ENCODE measurements around the gene ZNF30.
A peak's percentile ranks its signal among the peaks of the same experiment; 100 is the strongest.
"Not testable (repeated sequence)": the region's sequence is repeated elsewhere in the genome, so short reads cannot be mapped to it uniquely, and the experiment has no call there.

The ZNF30 gene

DNA sequence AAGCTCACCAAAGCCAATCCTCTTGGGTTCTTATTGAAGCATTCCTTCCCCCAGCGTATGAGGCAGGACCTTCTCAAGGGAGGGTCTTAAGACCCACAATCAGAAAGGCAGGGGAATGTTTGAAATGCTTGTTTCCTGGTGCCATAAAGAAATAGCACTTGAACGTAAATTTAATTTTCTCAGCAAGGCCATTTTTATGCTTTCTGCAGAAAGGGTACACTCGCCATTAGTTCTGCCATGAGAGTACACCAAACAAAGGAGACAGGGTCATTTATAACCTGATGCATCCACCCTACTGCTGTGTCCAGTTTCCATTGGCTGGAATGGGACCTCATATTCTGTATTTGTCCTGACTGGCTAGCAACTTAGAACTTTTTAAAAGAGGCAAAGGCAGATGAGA is 9.6 kb upstream of the ZNF30 start:
- no CpG with 5 or more reads among the region's 3 CpGs for WGBS, 2 donors (ENCODE audit: extremely low coverage in 2 of 2, insufficient read length in 2 of 2, insufficient replicate concordance in 1 of 2)
- not testable (repeated sequence) for H4K91ac ChIP-seq (ENCODE audit: low read depth, low read length, poor library complexity); H2BK5ac ChIP-seq (ENCODE audit: low read length); H3K4me3 ChIP-seq (ENCODE audit: low read length in 2 of 2); H3K4me2 ChIP-seq (ENCODE audit: insufficient read depth, low read length, poor library complexity, severe bottlenecking); H2BK12ac ChIP-seq (ENCODE audit: low read length); H2AK5ac ChIP-seq (ENCODE audit: low read depth, low read length); H3K4ac ChIP-seq (ENCODE audit: low read length); H3K27ac ChIP-seq (replicated peaks; ENCODE audit: low read length); H3K18ac ChIP-seq (ENCODE audit: low read length); H3K79me1 ChIP-seq (ENCODE audit: low read depth, low read length); H4K8ac ChIP-seq (ENCODE audit: low read depth, low read length); H3K27me3 ChIP-seq (ENCODE audit: control insufficient read depth in 3 of 3, insufficient read depth in 3 of 3, low read depth in 1 of 3, low read length in 3 of 3); H2BK15ac ChIP-seq (ENCODE audit: low read length); H3K4me1 ChIP-seq (ENCODE audit: control insufficient read depth in 2 of 2, insufficient read depth in 1 of 2, low read depth in 1 of 2, low read length in 2 of 2); H3K9ac ChIP-seq (ENCODE audit: low read depth, low read length, poor library complexity); H2AFZ ChIP-seq (ENCODE audit: low read length); H3K36me3 ChIP-seq (replicated peaks in 1 of 2; ENCODE audit: control insufficient read depth in 2 of 2, insufficient read depth in 2 of 2, low read length in 2 of 2); H3K14ac ChIP-seq (ENCODE audit: low read length); H2BK120ac ChIP-seq (ENCODE audit: low read depth, low read length); DNase-seq (ENCODE audit: low spot score); H3K23ac ChIP-seq (ENCODE audit: low read depth, low read length, poor library complexity)
- peaks cover 4 to 17% of the 10 kb centered on the region in 2 donors for H3K9me3 ChIP-seq (replicated peaks in 1 of 2; ENCODE audit: control insufficient read depth in 2 of 2, insufficient read depth in 1 of 2, low read depth in 1 of 2, low read length in 2 of 2)

DNA sequence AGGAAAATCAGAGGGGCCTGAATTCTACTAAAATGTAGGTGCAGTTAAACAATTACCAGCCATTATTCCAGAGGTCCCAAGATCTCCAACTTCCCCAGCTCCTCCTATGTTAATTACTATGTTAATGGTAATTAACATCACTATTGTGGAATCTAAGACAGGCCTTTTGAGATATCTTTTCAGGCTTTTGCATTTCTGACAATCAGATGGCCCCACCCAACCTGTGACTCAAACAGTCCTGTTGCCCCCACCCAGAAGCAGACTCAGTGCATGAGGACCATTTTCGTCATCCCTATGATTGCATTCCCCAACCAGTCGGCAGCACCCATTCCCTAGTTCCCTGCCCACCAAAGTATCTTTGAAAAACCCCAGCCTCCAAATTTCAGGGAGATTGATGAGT is 8.5 kb upstream of the ZNF30 start:
- H3K4ac ChIP-seq (ENCODE audit: low read length): no peak overlapping the region
- peaks cover 4 to 17% of the 10 kb centered on the region in 2 donors for H3K9me3 ChIP-seq (replicated peaks in 1 of 2; ENCODE audit: control insufficient read depth in 2 of 2, insufficient read depth in 1 of 2, low read depth in 1 of 2, low read length in 2 of 2)
- no peak overlapping the region for H3K27ac ChIP-seq (replicated peaks; ENCODE audit: low read length)
- H3K79me1 ChIP-seq (ENCODE audit: low read depth, low read length): no peaks in the 10 kb centered on the region
- no peak overlapping the region for H2BK12ac ChIP-seq (ENCODE audit: low read length)
- H2BK5ac ChIP-seq (ENCODE audit: low read length): no peak overlapping the region
- no peaks in the 10 kb centered on the region for H3K36me3 ChIP-seq (replicated peaks in 1 of 2; ENCODE audit: control insufficient read depth in 2 of 2, insufficient read depth in 2 of 2, low read length in 2 of 2)
- H4K8ac ChIP-seq (ENCODE audit: low read depth, low read length): no peak overlapping the region
- no peak overlapping the region for H2BK15ac ChIP-seq (ENCODE audit: low read length)
- no peak overlapping the region for H3K9ac ChIP-seq (ENCODE audit: low read depth, low read length, poor library complexity)
- no peak overlapping the region for H2BK120ac ChIP-seq (ENCODE audit: low read depth, low read length)
- no peaks in the 10 kb centered on the region for H3K27me3 ChIP-seq (ENCODE audit: control insufficient read depth in 3 of 3, insufficient read depth in 3 of 3, low read depth in 1 of 3, low read length in 3 of 3)
- no peak overlapping the region for H3K23ac ChIP-seq (ENCODE audit: low read depth, low read length, poor library complexity)
- H2AK5ac ChIP-seq (ENCODE audit: low read depth, low read length): no peak overlapping the region
- H3K18ac ChIP-seq (ENCODE audit: low read length): no peak overlapping the region
- WGBS, 2 donors (ENCODE audit: extremely low coverage in 2 of 2, insufficient read length in 2 of 2, insufficient replicate concordance in 1 of 2): no CpG with 5 or more reads among the region's 2 CpGs
- H4K91ac ChIP-seq (ENCODE audit: low read depth, low read length, poor library complexity): no peak overlapping the region
- DNase-seq (ENCODE audit: low spot score): no peak
- no peak overlapping the region for H3K14ac ChIP-seq (ENCODE audit: low read length)
- H3K4me1 ChIP-seq (ENCODE audit: control insufficient read depth in 2 of 2, insufficient read depth in 1 of 2, low read depth in 1 of 2, low read length in 2 of 2): no peaks in the 10 kb centered on the region
- no peak overlapping the region for H2AFZ ChIP-seq (ENCODE audit: low read length)
- H3K4me2 ChIP-seq (ENCODE audit: insufficient read depth, low read length, poor library complexity, severe bottlenecking): no peak overlapping the region
- H3K4me3 ChIP-seq (ENCODE audit: low read length in 2 of 2): no peak overlapping the region

DNA sequence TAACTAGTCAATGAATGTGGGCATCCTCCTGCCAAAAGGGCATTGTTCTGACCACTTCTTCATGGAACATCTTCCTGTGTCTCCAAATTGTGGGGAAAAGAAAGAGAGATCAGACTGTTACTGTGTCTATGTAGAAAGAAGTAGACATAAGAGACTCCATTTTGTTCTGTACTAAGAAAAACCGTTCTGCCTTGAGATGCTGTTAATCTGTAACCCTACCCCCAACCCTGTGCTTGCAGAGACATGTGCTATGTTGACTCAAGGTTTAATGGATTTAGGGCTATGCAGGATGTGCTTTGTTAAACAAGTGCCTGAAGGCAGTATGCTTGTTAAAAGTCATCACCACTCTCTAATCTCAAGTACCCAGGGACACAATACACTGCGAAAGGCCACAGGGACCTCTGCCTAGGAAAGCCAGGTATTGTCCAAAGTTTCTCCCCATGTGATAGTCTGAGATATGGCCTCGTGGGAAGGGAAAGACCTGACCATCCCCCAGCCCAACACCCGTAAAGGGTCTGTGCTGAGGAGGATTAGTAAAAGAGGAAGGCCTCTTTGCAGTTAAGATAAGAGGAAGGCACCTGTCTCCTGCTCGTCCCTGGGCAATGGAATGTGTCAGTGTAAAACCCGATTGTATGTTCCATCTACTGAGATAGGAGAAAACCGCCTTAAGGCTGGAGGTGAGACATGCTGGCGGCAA is 6.5 kb upstream of the ZNF30 start:
- not testable (repeated sequence) for H3K23ac ChIP-seq (ENCODE audit: low read depth, low read length, poor library complexity); H3K18ac ChIP-seq (ENCODE audit: low read length); H2BK15ac ChIP-seq (ENCODE audit: low read length); H3K27ac ChIP-seq (replicated peaks; ENCODE audit: low read length); H3K4me2 ChIP-seq (ENCODE audit: insufficient read depth, low read length, poor library complexity, severe bottlenecking); H3K9ac ChIP-seq (ENCODE audit: low read depth, low read length, poor library complexity); H3K79me1 ChIP-seq (ENCODE audit: low read depth, low read length); H2AK5ac ChIP-seq (ENCODE audit: low read depth, low read length); DNase-seq (ENCODE audit: low spot score); H3K36me3 ChIP-seq (replicated peaks in 1 of 2; ENCODE audit: control insufficient read depth in 2 of 2, insufficient read depth in 2 of 2, low read length in 2 of 2); H3K4me1 ChIP-seq (ENCODE audit: control insufficient read depth in 2 of 2, insufficient read depth in 1 of 2, low read depth in 1 of 2, low read length in 2 of 2); H3K14ac ChIP-seq (ENCODE audit: low read length); H3K27me3 ChIP-seq (ENCODE audit: control insufficient read depth in 3 of 3, insufficient read depth in 3 of 3, low read depth in 1 of 3, low read length in 3 of 3); H4K8ac ChIP-seq (ENCODE audit: low read depth, low read length); H2BK5ac ChIP-seq (ENCODE audit: low read length); H2AFZ ChIP-seq (ENCODE audit: low read length); H3K4ac ChIP-seq (ENCODE audit: low read length); H2BK120ac ChIP-seq (ENCODE audit: low read depth, low read length); H3K4me3 ChIP-seq (ENCODE audit: low read length in 2 of 2); H4K91ac ChIP-seq (ENCODE audit: low read depth, low read length, poor library complexity); H2BK12ac ChIP-seq (ENCODE audit: low read length)
- WGBS, 2 donors (ENCODE audit: extremely low coverage in 2 of 2, insufficient read length in 2 of 2, insufficient replicate concordance in 1 of 2): no CpG with 5 or more reads among the region's 8 CpGs
- peaks cover 4 to 19% of the 10 kb centered on the region in 2 donors for H3K9me3 ChIP-seq (replicated peaks in 1 of 2; ENCODE audit: control insufficient read depth in 2 of 2, insufficient read depth in 1 of 2, low read depth in 1 of 2, low read length in 2 of 2)

DNA sequence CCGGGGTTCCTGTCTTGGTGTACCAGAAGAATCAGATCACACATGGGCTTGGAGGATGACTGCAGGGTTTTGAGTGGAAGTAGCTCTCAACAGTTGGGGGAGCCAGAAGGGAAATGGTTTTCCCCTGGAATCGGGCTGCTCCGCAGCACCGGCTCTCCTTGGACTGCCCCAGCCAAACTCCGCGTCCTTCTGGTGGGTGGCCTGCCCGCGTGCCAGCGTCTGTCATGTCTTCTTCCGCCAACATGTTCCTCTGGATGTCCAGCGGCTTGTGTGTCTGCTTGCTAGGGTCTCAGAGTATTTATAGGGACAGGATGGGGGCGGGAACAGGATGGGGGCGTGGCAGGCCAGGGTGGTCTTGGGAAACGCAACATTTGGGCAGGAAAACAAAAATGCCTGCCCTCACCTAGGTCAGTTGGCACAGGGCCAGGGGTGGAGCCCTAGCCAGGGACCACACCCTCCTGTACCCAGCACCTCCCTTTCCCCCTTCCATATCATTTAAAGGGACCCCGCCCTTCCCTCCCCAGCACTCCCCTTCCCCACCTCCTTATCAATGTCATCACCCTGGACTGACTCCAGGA is 1.3 kb upstream of the ZNF30 start:
- H3K27me3 ChIP-seq (ENCODE audit: control insufficient read depth in 3 of 3, insufficient read depth in 3 of 3, low read depth in 1 of 3, low read length in 3 of 3): no peaks in the 10 kb centered on the region
- H3K4ac ChIP-seq (ENCODE audit: low read length): no peak overlapping the region
- H3K14ac ChIP-seq (ENCODE audit: low read length): no peak overlapping the region
- H2AFZ ChIP-seq (ENCODE audit: low read length): no peak overlapping the region
- no peak overlapping the region for H3K18ac ChIP-seq (ENCODE audit: low read length)
- DNase-seq (ENCODE audit: low spot score): no peak
- H3K4me3 ChIP-seq (ENCODE audit: low read length in 2 of 2): no peak overlapping the region
- no peaks in the 10 kb centered on the region for H3K4me1 ChIP-seq (ENCODE audit: control insufficient read depth in 2 of 2, insufficient read depth in 1 of 2, low read depth in 1 of 2, low read length in 2 of 2)
- H2BK15ac ChIP-seq (ENCODE audit: low read length): no peak overlapping the region
- WGBS, 2 donors (ENCODE audit: extremely low coverage in 2 of 2, insufficient read length in 2 of 2, insufficient replicate concordance in 1 of 2): no CpG with 5 or more reads among the region's 15 CpGs
- H2BK5ac ChIP-seq (ENCODE audit: low read length): no peak overlapping the region
- H2BK120ac ChIP-seq (ENCODE audit: low read depth, low read length): no peak overlapping the region
- H3K79me1 ChIP-seq (ENCODE audit: low read depth, low read length): peaks cover 2% of the 10 kb centered on the region
- H4K8ac ChIP-seq (ENCODE audit: low read depth, low read length): peak overlapping the region; percentile 3
- no peak overlapping the region for H3K4me2 ChIP-seq (ENCODE audit: insufficient read depth, low read length, poor library complexity, severe bottlenecking)
- H3K9ac ChIP-seq (ENCODE audit: low read depth, low read length, poor library complexity): no peak overlapping the region
- H3K27ac ChIP-seq (replicated peaks; ENCODE audit: low read length): no peak overlapping the region
- H4K91ac ChIP-seq (ENCODE audit: low read depth, low read length, poor library complexity): no peak overlapping the region
- H3K23ac ChIP-seq (ENCODE audit: low read depth, low read length, poor library complexity): no peak overlapping the region
- peaks cover 0 to 8% of the 10 kb centered on the region in 2 donors for H3K36me3 ChIP-seq (replicated peaks in 1 of 2; ENCODE audit: control insufficient read depth in 2 of 2, insufficient read depth in 2 of 2, low read length in 2 of 2)
- H2BK12ac ChIP-seq (ENCODE audit: low read length): no peak overlapping the region
- H3K9me3 ChIP-seq (replicated peaks in 1 of 2; ENCODE audit: control insufficient read depth in 2 of 2, insufficient read depth in 1 of 2, low read depth in 1 of 2, low read length in 2 of 2): peaks cover 3% of the 10 kb centered on the region in 2 donors
- H2AK5ac ChIP-seq (ENCODE audit: low read depth, low read length): no peak overlapping the region
